AG10803 (cell line): ENCODE results near the gene ITPR2.

ENCODE experiments used
- DNase-seq: peaks from one replicate; pipeline ENCODE4 v3.0.0; 2010; ENCODE audit warnings: low read depth
- H3K4me3 ChIP-seq: 2 replicates; pipeline ENCODE4 v1.5.1; 2011; ENCODE audit warnings: mild to moderate bottlenecking, low read length, control low read depth
- TF ChIP-seq, protein P1 (sequence below): conservative IDR thresholded peaks from 2 replicates; pipeline ENCODE4 v1.5.1; 2011; ENCODE audit warnings: mild to moderate bottlenecking, low read length, control low read depth, inconsistent platforms

Gene ITPR2

DNA sequence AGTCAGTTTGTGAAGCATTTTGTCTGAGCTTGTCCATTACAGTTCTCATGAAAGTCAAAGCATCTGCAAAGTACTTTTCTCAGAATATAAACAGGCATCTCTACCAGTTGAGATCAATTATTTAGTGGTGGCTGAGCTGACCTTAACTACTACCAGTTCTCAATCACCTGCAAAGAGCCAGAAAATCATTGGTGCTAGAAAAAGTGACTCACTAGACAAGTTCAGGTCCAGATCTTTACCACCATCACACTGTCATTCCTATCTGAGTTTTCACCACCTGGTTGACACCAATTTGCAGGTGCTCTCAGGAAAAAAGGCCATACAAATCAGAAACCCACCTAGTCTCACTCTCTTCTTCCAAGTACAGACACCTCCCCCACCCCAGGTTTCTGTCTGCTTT is 33.3 kb downstream of the ITPR2 start:
- H3K4me3 ChIP-seq = no peak overlapping the region
- TF ChIP-seq, protein P1, sequence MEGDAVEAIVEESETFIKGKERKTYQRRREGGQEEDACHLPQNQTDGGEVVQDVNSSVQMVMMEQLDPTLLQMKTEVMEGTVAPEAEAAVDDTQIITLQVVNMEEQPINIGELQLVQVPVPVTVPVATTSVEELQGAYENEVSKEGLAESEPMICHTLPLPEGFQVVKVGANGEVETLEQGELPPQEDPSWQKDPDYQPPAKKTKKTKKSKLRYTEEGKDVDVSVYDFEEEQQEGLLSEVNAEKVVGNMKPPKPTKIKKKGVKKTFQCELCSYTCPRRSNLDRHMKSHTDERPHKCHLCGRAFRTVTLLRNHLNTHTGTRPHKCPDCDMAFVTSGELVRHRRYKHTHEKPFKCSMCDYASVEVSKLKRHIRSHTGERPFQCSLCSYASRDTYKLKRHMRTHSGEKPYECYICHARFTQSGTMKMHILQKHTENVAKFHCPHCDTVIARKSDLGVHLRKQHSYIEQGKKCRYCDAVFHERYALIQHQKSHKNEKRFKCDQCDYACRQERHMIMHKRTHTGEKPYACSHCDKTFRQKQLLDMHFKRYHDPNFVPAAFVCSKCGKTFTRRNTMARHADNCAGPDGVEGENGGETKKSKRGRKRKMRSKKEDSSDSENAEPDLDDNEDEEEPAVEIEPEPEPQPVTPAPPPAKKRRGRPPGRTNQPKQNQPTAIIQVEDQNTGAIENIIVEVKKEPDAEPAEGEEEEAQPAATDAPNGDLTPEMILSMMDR = no peak
- no peak for DNase-seq

DNA sequence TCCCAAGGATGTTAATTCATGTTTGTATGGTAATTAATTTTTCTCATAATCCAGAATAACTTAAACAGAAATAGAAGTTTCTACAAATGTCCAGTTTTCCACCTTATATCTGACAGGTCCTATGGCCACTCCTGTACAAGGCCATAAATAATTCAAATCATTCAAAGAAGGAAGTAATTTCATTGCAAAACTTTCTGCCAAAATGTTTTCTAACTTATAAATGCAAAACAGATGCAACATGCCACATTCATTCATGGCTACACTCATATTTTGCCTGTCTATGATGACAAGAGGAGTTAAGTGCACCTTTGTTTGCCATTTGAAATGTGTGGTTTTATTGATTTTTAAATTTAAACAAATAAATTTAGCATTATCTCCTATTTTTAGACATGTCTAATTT is 34.4 kb downstream of the ITPR2 start:
- DNase-seq = no peak
- TF ChIP-seq, protein P1 = no peak
- no peak overlapping the region for H3K4me3 ChIP-seq

DNA sequence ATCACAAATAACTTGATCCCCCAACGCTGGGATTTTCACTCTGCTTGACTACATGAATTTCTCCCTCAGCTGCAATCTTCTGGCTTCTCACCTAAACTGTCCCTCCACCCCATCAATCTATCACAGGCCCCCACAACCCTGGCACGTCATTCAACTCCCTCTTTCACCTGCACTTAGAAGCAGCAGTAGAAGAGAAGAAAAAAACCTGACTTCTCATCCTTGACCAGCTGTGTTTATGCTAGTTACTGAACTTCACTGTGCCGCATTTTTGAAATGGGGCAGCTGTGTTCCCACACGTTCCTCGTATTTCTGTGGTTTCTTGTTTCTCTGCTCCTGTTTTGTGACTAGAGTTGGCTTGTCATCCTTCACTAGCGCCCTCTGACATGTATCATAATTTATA is 35.0 kb downstream of the ITPR2 start:
- H3K4me3 ChIP-seq = no peak overlapping the region
- TF ChIP-seq, protein P1 = no peak
- peak; percentile 84 for DNase-seq

DNA sequence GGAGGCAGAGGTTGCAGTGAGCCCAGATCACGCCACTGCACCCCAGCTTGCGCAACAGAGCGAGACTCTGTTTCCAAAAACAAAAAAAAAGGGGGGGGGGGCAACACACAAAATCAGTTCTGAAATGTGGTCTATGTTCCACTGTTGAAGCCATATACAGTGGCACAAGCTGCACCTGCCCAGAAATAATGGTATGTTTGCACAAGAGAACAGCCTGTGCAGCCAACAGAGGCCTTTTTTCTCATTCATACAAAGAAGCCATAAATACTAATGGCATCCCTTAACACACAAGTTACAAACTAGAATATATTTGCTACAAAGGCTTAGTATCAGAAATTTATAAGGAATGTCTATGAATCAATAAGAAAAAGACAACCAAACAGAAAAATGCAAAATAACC is 37.1 kb downstream of the ITPR2 start:
- no peak overlapping the region for H3K4me3 ChIP-seq
- no peak for DNase-seq
- TF ChIP-seq, protein P1 = no peak

DNA sequence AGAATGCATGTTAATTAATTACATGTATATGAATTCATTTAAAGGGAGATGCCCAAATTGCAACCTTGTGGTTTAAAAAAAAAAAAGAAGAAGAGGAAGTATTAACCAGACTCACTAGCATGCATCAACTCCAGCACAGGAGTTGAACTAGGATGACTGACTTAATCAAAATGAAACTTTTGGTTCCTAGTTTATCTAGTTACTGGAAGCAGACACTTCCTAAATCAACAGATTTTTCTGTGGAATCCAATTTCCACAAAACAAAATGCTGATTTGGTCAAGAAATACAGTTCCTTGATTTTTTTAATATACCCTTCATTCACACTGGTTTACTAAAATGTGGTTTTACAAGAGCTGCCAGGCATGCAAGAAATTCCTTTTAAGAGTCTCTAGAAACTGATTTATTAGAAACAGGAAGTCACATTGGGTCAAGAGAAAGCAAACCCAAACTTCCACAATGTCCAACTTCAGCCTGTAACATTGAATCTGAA is 41.6 kb downstream of the ITPR2 start:
- no peak overlapping the region for H3K4me3 ChIP-seq
- DNase-seq = peak; percentile 77

DNA sequence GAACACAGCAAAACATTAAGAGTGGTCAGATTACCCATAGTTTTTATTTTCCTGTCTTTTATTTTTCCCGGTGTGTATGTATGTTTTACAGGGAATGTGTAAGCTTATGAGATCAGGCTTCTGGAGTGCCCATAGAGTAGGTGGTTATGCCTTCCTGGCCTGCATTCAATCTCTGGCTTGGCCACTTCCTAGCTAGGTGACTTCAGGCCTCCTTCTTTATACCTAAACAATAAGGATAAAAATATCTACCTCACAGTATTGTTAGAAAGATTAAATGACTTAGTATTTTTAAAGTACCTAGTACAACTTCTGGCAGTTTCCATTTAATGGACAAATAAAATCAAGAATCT is 42.4 kb downstream of the ITPR2 start:
- no peak overlapping the region for H3K4me3 ChIP-seq
- TF ChIP-seq, protein P1 = no peak
- no peak for DNase-seq

More for the DNA sequence above, 41.6 kb downstream of the ITPR2 start:
- TF ChIP-seq, protein P1 = no peak

DNA sequence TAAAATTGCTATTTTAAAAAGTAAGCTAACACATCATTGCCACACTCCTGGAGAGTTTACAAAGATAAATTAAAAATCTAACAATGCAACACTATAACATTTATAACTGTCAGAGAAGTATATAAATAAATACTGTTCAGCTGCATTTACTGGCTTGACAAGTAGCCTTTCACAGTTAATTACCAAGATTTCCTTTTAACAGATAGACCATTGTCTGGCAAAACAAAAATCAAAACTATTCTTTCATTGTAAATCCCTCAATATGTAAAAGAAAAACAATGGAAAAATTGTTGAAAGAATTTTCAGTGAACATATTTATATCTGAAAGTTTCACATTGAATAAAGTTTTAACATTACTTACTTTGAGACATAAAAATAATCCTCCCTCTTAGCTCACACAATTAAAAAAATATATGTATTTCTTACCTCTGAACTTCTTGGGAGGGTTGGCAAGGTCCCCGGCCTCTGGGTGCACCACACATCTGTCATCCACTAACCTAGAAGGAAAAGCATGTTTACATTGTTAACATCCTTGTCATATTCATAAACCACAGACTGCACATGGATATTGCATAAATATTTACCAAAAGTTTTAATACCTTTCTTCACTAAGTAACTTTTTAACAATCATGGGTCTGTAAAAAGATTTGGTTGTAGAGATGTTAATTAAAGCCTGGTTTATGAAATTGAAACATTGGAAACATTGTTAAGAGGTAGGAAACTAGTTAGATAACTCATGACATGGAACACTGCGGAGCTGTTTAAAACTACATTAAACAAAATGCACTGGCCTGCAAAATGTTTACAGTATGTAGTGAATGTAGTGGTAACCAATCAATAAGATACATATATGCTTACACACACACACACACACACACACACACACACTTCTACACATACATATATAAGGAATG is 43.0 kb downstream of the ITPR2 start:
- no peak overlapping the region for H3K4me3 ChIP-seq
- peak; percentile 90 for DNase-seq
- TF ChIP-seq, protein P1 = no peak
